Measurements from ENCODE around the gene CUX1. TPM values are rescaled to one million over a fixed set of nuclear protein-coding genes. Genes with fewer than 3 reads are reported as not detected.

The CUX1 gene
- total and polyA plus RNA-seq, 4 donors, result 40.5 to 138 (median 69.1) TPM

GRCh38 chr7:102089175-102090098 is 272.0 kb downstream of the CUX1 start:
- Histone ChIP-seq H3K9ac (ENCODE audit: insufficient read depth in 1 of 2, low read length in 2 of 2) (no peak overlapping the region), H3K27me3 (ENCODE audit: control insufficient read depth in 3 of 3, insufficient read depth in 3 of 3, low read length in 2 of 3) (no peaks in the 10 kb centered on the region), H3K9me3 (ENCODE audit: control insufficient read depth in 4 of 4, insufficient read depth in 3 of 4, low read length in 3 of 4) (peaks cover 0 to 8% (median 4%) of the 10 kb centered on the region in 4 donors), H3K4me1 (ENCODE audit: control insufficient read depth in 5 of 5, insufficient read depth in 5 of 5, low read length in 5 of 5) (no peaks in the 10 kb centered on the region), H3K4me3 (no peak overlapping the region), H3K27ac (ENCODE audit: low read depth in 1 of 2, low read length in 1 of 2) (no peak overlapping the region), H3K36me3 (ENCODE audit: control insufficient read depth in 4 of 4, insufficient read depth in 4 of 4, low read length in 4 of 4) (no peaks in the 10 kb centered on the region)
- WGBS, 2 donors, result 75 to 83% methylated on average over 4 of the region's 4 CpGs
- DNase-seq, result no peak
- TF ChIP-seq, protein P1, sequence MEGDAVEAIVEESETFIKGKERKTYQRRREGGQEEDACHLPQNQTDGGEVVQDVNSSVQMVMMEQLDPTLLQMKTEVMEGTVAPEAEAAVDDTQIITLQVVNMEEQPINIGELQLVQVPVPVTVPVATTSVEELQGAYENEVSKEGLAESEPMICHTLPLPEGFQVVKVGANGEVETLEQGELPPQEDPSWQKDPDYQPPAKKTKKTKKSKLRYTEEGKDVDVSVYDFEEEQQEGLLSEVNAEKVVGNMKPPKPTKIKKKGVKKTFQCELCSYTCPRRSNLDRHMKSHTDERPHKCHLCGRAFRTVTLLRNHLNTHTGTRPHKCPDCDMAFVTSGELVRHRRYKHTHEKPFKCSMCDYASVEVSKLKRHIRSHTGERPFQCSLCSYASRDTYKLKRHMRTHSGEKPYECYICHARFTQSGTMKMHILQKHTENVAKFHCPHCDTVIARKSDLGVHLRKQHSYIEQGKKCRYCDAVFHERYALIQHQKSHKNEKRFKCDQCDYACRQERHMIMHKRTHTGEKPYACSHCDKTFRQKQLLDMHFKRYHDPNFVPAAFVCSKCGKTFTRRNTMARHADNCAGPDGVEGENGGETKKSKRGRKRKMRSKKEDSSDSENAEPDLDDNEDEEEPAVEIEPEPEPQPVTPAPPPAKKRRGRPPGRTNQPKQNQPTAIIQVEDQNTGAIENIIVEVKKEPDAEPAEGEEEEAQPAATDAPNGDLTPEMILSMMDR (IDR thresholded peaks at IDR 0.05; ENCODE audit: control extremely low read depth, extremely low read depth), result no peak
- no peak for ATAC-seq (ENCODE audit: insufficient read depth, low FRiP score)

GRCh38 chr7:102093599-102094315 is 276.3 kb downstream of the CUX1 start:
- DNase-seq, result no peak
- H3K9me3 ChIP-seq (ENCODE audit: control insufficient read depth in 4 of 4, insufficient read depth in 3 of 4, low read length in 3 of 4), result peaks cover 0 to 8% (median 4%) of the 10 kb centered on the region in 4 donors

DNA sequence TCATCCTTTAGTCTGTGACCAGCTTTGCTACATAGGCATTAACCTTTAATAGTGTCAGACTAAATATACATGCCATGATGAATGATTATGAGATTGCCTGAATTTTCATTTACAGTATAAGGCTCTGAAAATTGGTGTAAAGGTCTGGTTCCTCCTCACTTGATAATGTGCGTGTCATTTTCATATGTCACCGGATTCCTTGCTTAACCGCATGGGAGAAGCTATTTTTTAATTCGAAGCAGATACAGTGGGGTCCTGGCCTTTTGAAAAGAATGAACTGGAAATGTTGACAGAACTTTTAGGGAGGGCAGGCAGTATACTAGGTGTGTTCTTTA is 276.9 kb downstream of the CUX1 start:
- Histone ChIP-seq H3K27ac (ENCODE audit: low read depth in 1 of 2, low read length in 1 of 2) (no peak overlapping the region), H3K4me3 (no peak overlapping the region), H3K9ac (ENCODE audit: insufficient read depth in 1 of 2, low read length in 2 of 2) (no peak overlapping the region), H3K36me3 (ENCODE audit: control insufficient read depth in 4 of 4, insufficient read depth in 4 of 4, low read length in 4 of 4) (peaks cover 0 to 7% (median 5%) of the 10 kb centered on the region in 4 donors), H3K4me1 (ENCODE audit: control insufficient read depth in 5 of 5, insufficient read depth in 5 of 5, low read length in 5 of 5) (no peaks in the 10 kb centered on the region), H3K27me3 (ENCODE audit: control insufficient read depth in 3 of 3, insufficient read depth in 3 of 3, low read length in 2 of 3) (no peaks in the 10 kb centered on the region), H3K9me3 (ENCODE audit: control insufficient read depth in 4 of 4, insufficient read depth in 3 of 4, low read length in 3 of 4) (peaks cover 0 to 4% (median 4%) of the 10 kb centered on the region in 4 donors)
- TF ChIP-seq, protein P1 (IDR thresholded peaks at IDR 0.05; ENCODE audit: control extremely low read depth, extremely low read depth), result no peak
- DNase-seq, result no peak
- ATAC-seq (ENCODE audit: insufficient read depth, low FRiP score), result no peak
- WGBS, 2 donors, result 88% methylated on average over 4 of the region's 4 CpGs

More at GRCh38 chr7:102093599-102094315, 276.3 kb downstream of the CUX1 start:
- TF ChIP-seq, protein P1 (IDR thresholded peaks at IDR 0.05; ENCODE audit: control extremely low read depth, extremely low read depth), result no peak
- WGBS, 2 donors, result 70 to 82% methylated on average over 14 of the region's 14 CpGs
- ATAC-seq (ENCODE audit: insufficient read depth, low FRiP score), result no peak
- Histone ChIP-seq H3K9ac (ENCODE audit: insufficient read depth in 1 of 2, low read length in 2 of 2) (no peak overlapping the region), H3K27me3 (ENCODE audit: control insufficient read depth in 3 of 3, insufficient read depth in 3 of 3, low read length in 2 of 3) (no peaks in the 10 kb centered on the region), H3K27ac (ENCODE audit: low read depth in 1 of 2, low read length in 1 of 2) (no peak overlapping the region), H3K4me1 (ENCODE audit: control insufficient read depth in 5 of 5, insufficient read depth in 5 of 5, low read length in 5 of 5) (no peaks in the 10 kb centered on the region), H3K36me3 (ENCODE audit: control insufficient read depth in 4 of 4, insufficient read depth in 4 of 4, low read length in 4 of 4) (peaks cover 0 to 6% (median 2%) of the 10 kb centered on the region in 4 donors), H3K4me3 (no peak overlapping the region)
